DOHH2 (cell line): Measurements from ENCODE around the gene MED12L.

Experiments used
- CTCF ChIP-seq: fragments of 200-600 bp; sonication (generic); IDR thresholded peaks from one replicate; pipeline ENCODE4 v1.5.1; 2014; ENCODE audit warnings: antibody characterized with exemption, mild to moderate bottlenecking, low read depth, low read length; ENCODE audit not compliant: poor library complexity, severe bottlenecking
- EZH2phosphoT487 ChIP-seq: fragments of 200-600 bp; sonication (generic); IDR thresholded peaks from 2 replicates; pipeline ENCODE4 v1.6.1; 2017; ENCODE audit warnings: borderline replicate concordance, mild to moderate bottlenecking, antibody characterized with exemption, low read length, moderate library complexity, mixed read lengths

GRCh38 chr3:151285940-151286339, 200.5 kb downstream of the MED12L start:
- no peak for TF ChIP-seq CTCF
- no peak for TF ChIP-seq EZH2phosphoT487
